RKO (cell line): ENCODE data around the gene ZBTB3.
"Not testable (repeated sequence)": the region's sequence is repeated elsewhere in the genome, so short reads cannot be mapped to it uniquely, and the experiment has no call there.

Experiments used
- DNase-seq: peaks from one replicate; pipeline ENCODE4 v3.0.0-alpha.2; 2016; ENCODE audit warnings: low spot score

ZBTB3 gene

GRCh38 chr11:62757846-62758788, 4.2 kb upstream of the ZBTB3 start:
- no peak for DNase-seq

GRCh38 chr11:62755086-62755615, 1.2 kb upstream of the ZBTB3 start:
- no peak for DNase-seq

GRCh38 chr11:62752994-62753735, 795 bp downstream of the ZBTB3 start:
- no peak for DNase-seq

GRCh38 chr11:62752177-62752785, 1.7 kb downstream of the ZBTB3 start:
- no peak for DNase-seq

- not testable (repeated sequence) for DNase-seq
Measured at GRCh38 chr11:62749931-62750330, 4.0 kb downstream of the ZBTB3 start.

GRCh38 chr11:62747475-62748160, 6.3 kb downstream of the ZBTB3 start:
- no peak for DNase-seq

- DNase-seq, result no peak
Measured at GRCh38 chr11:62737196-62737595, 16.8 kb downstream of the ZBTB3 start.

GRCh38 chr11:62732830-62733229, 21.1 kb downstream of the ZBTB3 start:
- peak; percentile 62 for DNase-seq

GRCh38 chr11:62730076-62730475, 23.9 kb downstream of the ZBTB3 start:
- not testable (repeated sequence) for DNase-seq

- DNase-seq, result peak; percentile 93
Measured at GRCh38 chr11:62728171-62728988, 25.6 kb downstream of the ZBTB3 start, which contains the start of gene TTC9C. Gene TTC9C (plus strand): TSS chr11:62728486. CDS start chr11:62728849, 363 bp downstream.

- peak; percentile 98 for DNase-seq
Measured at GRCh38 chr11:62727872-62728170, 26.1 kb downstream of the ZBTB3 start.

- peak; percentile 99 for DNase-seq
Measured at GRCh38 chr11:62727165-62727871, 26.6 kb downstream of the ZBTB3 start, which contains the start of gene HNRNPUL2. Gene HNRNPUL2 (minus strand): TSS chr11:62727457. CDS start chr11:62727156, 301 bp downstream.

- DNase-seq, result no peak
Measured at GRCh38 chr11:62726915-62727164, 27.1 kb downstream of the ZBTB3 start.

GRCh38 chr11:62726156-62726914, 27.6 kb downstream of the ZBTB3 start:
- DNase-seq, result no peak

GRCh38 chr11:62725646-62726045, 28.3 kb downstream of the ZBTB3 start:
- DNase-seq, result no peak

- no peak for DNase-seq
Measured at GRCh38 chr11:62724171-62724570, 29.8 kb downstream of the ZBTB3 start.

GRCh38 chr11:62721994-62722393, 32.0 kb downstream of the ZBTB3 start:
- no peak for DNase-seq

GRCh38 chr11:62719302-62719978, 34.5 kb downstream of the ZBTB3 start:
- DNase-seq, result no peak

GRCh38 chr11:62716816-62717215, 37.1 kb downstream of the ZBTB3 start:
- no peak for DNase-seq
